Smooth muscle cell (in vitro differentiated cells): Measurements from ENCODE around the gene SNX1. TPM values are rescaled to one million over a fixed set of nuclear protein-coding genes. Genes with fewer than 3 reads are reported as not detected.

Source experiments
- DNase-seq: peaks from one replicate; lab custom pipeline; 2025; ENCODE audit not compliant: unreplicated experiment; lab: John Stamatoyannopoulos, UW
- H2AFZ ChIP-seq: fragments of 200-600 bp; sonication (generic); 2 replicates; pipeline ENCODE4 v1.6.0; 2016; ENCODE audit warnings: antibody characterized with exemption, low read depth, mild to moderate bottlenecking
- H3F3A ChIP-seq: fragments of 200-600 bp; sonication (generic); 2 replicates; pipeline ENCODE4 v1.6.0; 2017; ENCODE audit warnings: antibody characterized with exemption, low read depth
- H3K27ac ChIP-seq: fragments of 200-600 bp; sonication (generic); 2 replicates; pipeline ENCODE4 v1.5.1; 2016; ENCODE audit warnings: low read depth, mild to moderate bottlenecking
- H3K27me3 ChIP-seq: fragments of 200-600 bp; sonication (generic); 2 replicates; pipeline ENCODE4 v1.6.1; 2016; ENCODE audit warnings: low read depth, mild to moderate bottlenecking
- H3K36me3 ChIP-seq: fragments of 200-600 bp; sonication (generic); 2 replicates; pipeline ENCODE4 v1.5.1; 2016; ENCODE audit warnings: low read depth
- H3K4me1 ChIP-seq: fragments of 200-600 bp; sonication (generic); 2 replicates; pipeline ENCODE4 v1.5.1; 2016; ENCODE audit warnings: low read depth
- H3K4me2 ChIP-seq: fragments of 200-600 bp; sonication (generic); 2 replicates; pipeline ENCODE4 v1.6.0; 2016; ENCODE audit warnings: mild to moderate bottlenecking
- H3K4me3 ChIP-seq: fragments of 200-600 bp; sonication (generic); 2 replicates; pipeline ENCODE4 v1.5.1; 2016; ENCODE audit warnings: mild to moderate bottlenecking
- H3K79me2 ChIP-seq: fragments of 200-600 bp; sonication (generic); 2 replicates; pipeline ENCODE4 v1.6.0; 2016; ENCODE audit warnings: low read depth, mild to moderate bottlenecking
- H3K9ac ChIP-seq: fragments of 200-600 bp; sonication (generic); 2 replicates; pipeline ENCODE4 v1.6.0; 2016; ENCODE audit warnings: low read depth
- H3K9me3 ChIP-seq: fragments of 200-600 bp; sonication (generic); replicated peaks from 2 replicates; pipeline ENCODE4 v1.5.1; 2016; ENCODE audit warnings: low read depth
- H4K20me1 ChIP-seq: fragments of 200-600 bp; sonication (generic); 2 replicates; pipeline ENCODE4 v1.6.0; 2016; ENCODE audit warnings: low read depth
- CTCF ChIP-seq: fragments of 200-600 bp; sonication (generic); IDR thresholded peaks from 2 replicates; pipeline ENCODE4 v1.5.1; 2017; ENCODE audit warnings: borderline replicate concordance, mild to moderate bottlenecking, antibody characterized with exemption; ENCODE audit not compliant: insufficient read depth, poor library complexity, severe bottlenecking
- WGBS: methylation state at CpG from one replicate; pipeline ENCODE4 v1.1.7; 2016; ENCODE audit warnings: low lambda C conversion rate; 5-methylcytosine and 5-hydroxymethylcytosine counted together
- polyA plus RNA-seq: library from polyadenylated mRNA; unstranded; fragments of >200 nt; fragmentation: Nextera tagmentation; extraction: Ambion mirVana; gene quantifications from 2 replicates; pipeline ENCODE4 v1.2.1, GENCODE V29; 2016
- total RNA-seq: library from RNA; depleted of rRNA; stranded (reverse); fragments of >200 nt; gene quantifications from 2 replicates; pipeline ENCODE4 v1.2.3, GENCODE V29; 2014

SNX1 gene
- total and polyA plus RNA-seq, 2 experiments from 2014 or later = 33.8 to 41.2 TPM

- Histone ChIP-seq H3K27ac (peak overlapping the region; percentile 70), H3K79me2 (peaks cover 40% of the 10 kb centered on the region), H3K4me1 (peaks cover 9% of the 10 kb centered on the region), H3K9ac (peak overlapping the region; percentile 86), H2AFZ (no peak overlapping the region), H3K4me2 (peak overlapping the region; percentile 88), H3K4me3 (peak overlapping the region; percentile 85), H3K36me3 (no peaks in the 10 kb centered on the region), H3K27me3 (no peaks in the 10 kb centered on the region), H3K9me3 (no peaks in the 10 kb centered on the region), H3F3A (peaks cover 40% of the 10 kb centered on the region), H4K20me1 (peaks cover 45% of the 10 kb centered on the region)
- under 1% methylated on average over 20 of the region's 21 CpGs for WGBS
- no peak for TF ChIP-seq CTCF
- no peak for DNase-seq
Measured at GRCh38 chr15:64162478-64162868, 66.7 kb downstream of the SNX1 start.

- no peaks in the 10 kb centered on the region for H3K36me3 ChIP-seq
- under 1% methylated on average over 63 of the region's 69 CpGs for WGBS
- H3K27ac ChIP-seq = peak within 1 kb of the TSS; percentile 70
Measured at GRCh38 chr15:64162869-64163658, 67.3 kb downstream of the SNX1 start, which contains the start of gene PPIB. Gene PPIB, minus strand, starts transcription at chr15:64163022. Its CDS starts 36 bp downstream, at chr15:64162986.

GRCh38 chr15:64163659-64164362 lies 68.0 kb downstream of the SNX1 start:
- Histone ChIP-seq H3K27ac (peak overlapping the region; percentile 67), H3K36me3 (no peaks in the 10 kb centered on the region), H3K4me2 (peak overlapping the region; percentile 88), H3K4me1 (peaks cover 9% of the 10 kb centered on the region), H3K79me2 (peaks cover 38% of the 10 kb centered on the region), H2AFZ (no peak overlapping the region), H3K27me3 (no peaks in the 10 kb centered on the region), H3K4me3 (peak overlapping the region; percentile 85), H3K9me3 (no peaks in the 10 kb centered on the region), H3F3A (peaks cover 26% of the 10 kb centered on the region), H3K9ac (no peak overlapping the region), H4K20me1 (peaks cover 32% of the 10 kb centered on the region)
- TF ChIP-seq CTCF = no peak
- WGBS = 62% methylated on average over 14 of the region's 14 CpGs
- no peak for DNase-seq

More at GRCh38 chr15:64162869-64163658, 67.3 kb downstream of the SNX1 start, which contains the start of gene PPIB:
- H3K4me1 ChIP-seq = peaks cover 9% of the 10 kb centered on the region
- no peak for TF ChIP-seq CTCF
- peak within 1 kb of the TSS; percentile 88 for H3K4me2 ChIP-seq
- peak within 1 kb of the TSS; percentile 86 for H3K9ac ChIP-seq
- peak; percentile 91 for DNase-seq
- no peak within 1 kb of the TSS for H2AFZ ChIP-seq
- peaks cover 34% of the 10 kb centered on the region for H3F3A ChIP-seq
- peaks cover 39% of the 10 kb centered on the region for H4K20me1 ChIP-seq
- peaks cover 40% of the 10 kb centered on the region for H3K79me2 ChIP-seq
- H3K4me3 ChIP-seq = peak within 1 kb of the TSS; percentile 85
- no peaks in the 10 kb centered on the region for H3K27me3 ChIP-seq
- H3K9me3 ChIP-seq = no peaks in the 10 kb centered on the region
